ENCODE data around the gene PRRX1. TPM values are rescaled to one million over a fixed set of nuclear protein-coding genes. Genes with fewer than 3 reads are reported as not detected.

The PRRX1 gene
- total RNA-seq, 2 experiments from 2014 or later: not detected

DNA sequence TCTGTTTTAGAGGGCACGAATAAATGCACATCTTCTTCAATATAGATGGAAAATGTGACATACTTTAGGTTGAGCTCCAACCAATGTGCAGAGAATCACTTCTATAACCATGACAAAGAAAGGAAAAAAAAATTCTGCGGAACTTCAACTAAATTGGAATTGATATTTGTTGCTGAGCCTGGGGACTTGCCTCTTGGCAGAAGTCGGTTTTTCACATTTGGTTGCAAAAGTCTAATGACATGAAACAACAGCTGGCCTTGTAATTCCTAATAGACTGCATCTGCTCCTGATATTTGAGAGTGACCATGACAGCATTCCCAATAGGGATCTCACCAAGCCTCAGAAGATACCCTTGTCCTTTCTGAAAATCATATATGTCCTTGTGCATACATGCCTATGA, 112.8 kb downstream of the PRRX1 start:
- Mint-ChIP-seq H3K27me3 (peaks cover 2% of the 10 kb centered on the region), H3K36me3 (ENCODE audit: low read depth) (no peaks in the 10 kb centered on the region)
- intact Hi-C loops (cut with micrococcal nuclease): no loop called here

More for the DNA sequence above, 112.8 kb downstream of the PRRX1 start:
- no peak for TF ChIP-seq CTCF (IDR thresholded peaks at IDR 0.05)
- DNase-seq: no peak
- Mint-ChIP-seq H3K27ac (no peak overlapping the region), H3K9me3 (no peaks in the 10 kb centered on the region), H3K4me3 (no peak overlapping the region), H3K4me1 (ENCODE audit: low read depth) (no peaks in the 10 kb centered on the region)
- ChIA-PET CTCF (no interaction called here), POLR2A (no interaction called here)
- ATAC-seq: no peak

Other genes with a start within 250 kb of the PRRX1 start
- gene GORAB, start 132.0 kb upstream of the PRRX1 start, total RNA-seq: 1 to 10 TPM; 8.2 to 9.5 TPM